PC-9 (cell line): ENCODE data around the gene LIN54. TPM values are rescaled to one million over a fixed set of nuclear protein-coding genes. Genes with fewer than 3 reads are reported as not detected.

Source experiments
- BruUV-seq: library from RNA; stranded (reverse); fragments of 400-500 nt; replicated peaks from 2 replicates; lab custom pipeline; 2021; lab: Mats Ljungman, UMichigan
- CTCF ChIA-PET: fragments of 300-600 bp; sonication (Branson Sonifier 250); formaldehyde crosslinking; loops from one replicate; lab custom pipeline; 2022; ENCODE audit warnings: antibody characterized with exemption; lab: Charles Lee
- POLR2A ChIA-PET: fragments of 300-600 bp; sonication (Branson Sonifier 250); formaldehyde crosslinking; loops from one replicate; lab custom pipeline; 2022; ENCODE audit warnings: antibody characterized with exemption; ENCODE audit not compliant: unreplicated experiment; lab: Charles Lee
- DNase-seq, 2 experiments: peaks; one replicate each; pipeline versions ENCODE4 v3.0.0 to v3.0.0-alpha.2; 2015 to 2022; ENCODE audit warnings: mixed read lengths in 1 of 2
- H2AFZ ChIP-seq: fragments of 200-600 bp; sonication (generic); 2 replicates; pipeline ENCODE4 v1.8.1; 2017; ENCODE audit warnings: antibody characterized with exemption
- H3F3A ChIP-seq: fragments of 200-600 bp; sonication (generic); 2 replicates; pipeline ENCODE4 v1.8.1; 2017; ENCODE audit warnings: antibody characterized with exemption, mild to moderate bottlenecking, low read depth; ENCODE audit not compliant: insufficient read depth
- H3K27ac ChIP-seq: fragments of 200-600 bp; sonication (generic); 2 replicates; pipeline ENCODE4 v1.6.1; 2016; ENCODE audit warnings: mixed run types
- H3K27me3 ChIP-seq: fragments of 200-600 bp; sonication (generic); 2 replicates; pipeline ENCODE4 v1.6.1; 2016; ENCODE audit warnings: low read depth, mixed run types; ENCODE audit not compliant: insufficient read depth
- H3K36me3 ChIP-seq: fragments of 200-600 bp; sonication (generic); 2 replicates; pipeline ENCODE4 v1.6.1; 2016; ENCODE audit warnings: low read depth, mixed run types
- H3K4me1 ChIP-seq: fragments of 200-600 bp; sonication (generic); replicated peaks from 2 replicates; pipeline ENCODE4 v1.6.1; 2016; ENCODE audit warnings: mixed run types; ENCODE audit not compliant: insufficient read depth
- H3K4me2 ChIP-seq: fragments of 200-600 bp; sonication (generic); 2 replicates; pipeline ENCODE4 v1.6.1; 2017; ENCODE audit warnings: mixed run types
- H3K4me3 ChIP-seq: fragments of 200-600 bp; sonication (generic); 2 replicates; pipeline ENCODE4 v1.6.1; 2016; ENCODE audit warnings: mixed run types
- H3K79me2 ChIP-seq: fragments of 200-600 bp; sonication (generic); 2 replicates; pipeline ENCODE4 v1.6.1; 2017; ENCODE audit warnings: low read depth, mixed run types
- H3K9me2 ChIP-seq: fragments of 200-600 bp; sonication (generic); 2 replicates; pipeline ENCODE4 v1.8.1; 2017; ENCODE audit warnings: mild to moderate bottlenecking; ENCODE audit not compliant: insufficient read depth
- H3K9me3 ChIP-seq: fragments of 200-600 bp; sonication (generic); 2 replicates; pipeline ENCODE4 v1.8.1; 2016; ENCODE audit warnings: low read depth; ENCODE audit not compliant: insufficient read depth
- H4K20me1 ChIP-seq: fragments of 200-600 bp; sonication (generic); 2 replicates; pipeline ENCODE4 v1.8.1; 2017; ENCODE audit not compliant: insufficient read depth
- EZH2 ChIP-seq: fragments of 200-600 bp; sonication (generic); IDR thresholded peaks from 2 replicates; pipeline ENCODE4 v1.8.0; 2017; ENCODE audit warnings: antibody characterized with exemption, low read depth
- intact Hi-C: fragments of 100-400 bp; cut with micrococcal nuclease; formaldehyde crosslinking; loops from one replicate; pipeline ENCODE4 v1.10.0; 2022; ENCODE audit not compliant: unreplicated experiment
- total RNA-seq: library from RNA; stranded (reverse); gene quantifications from 2 replicates; pipeline ENCODE4 v1.2.3, GENCODE V29; 2021
- TF ChIP-seq, protein P1 (sequence below): fragments of 200-600 bp; sonication (generic); conservative IDR thresholded peaks from 2 replicates; pipeline ENCODE4 v1.6.1; 2017; ENCODE audit warnings: mixed run types, antibody characterized with exemption, mild to moderate bottlenecking, moderate library complexity

The LIN54 gene
- total RNA-seq, 1 experiment from 2014 or later = 13.1 TPM

DNA sequence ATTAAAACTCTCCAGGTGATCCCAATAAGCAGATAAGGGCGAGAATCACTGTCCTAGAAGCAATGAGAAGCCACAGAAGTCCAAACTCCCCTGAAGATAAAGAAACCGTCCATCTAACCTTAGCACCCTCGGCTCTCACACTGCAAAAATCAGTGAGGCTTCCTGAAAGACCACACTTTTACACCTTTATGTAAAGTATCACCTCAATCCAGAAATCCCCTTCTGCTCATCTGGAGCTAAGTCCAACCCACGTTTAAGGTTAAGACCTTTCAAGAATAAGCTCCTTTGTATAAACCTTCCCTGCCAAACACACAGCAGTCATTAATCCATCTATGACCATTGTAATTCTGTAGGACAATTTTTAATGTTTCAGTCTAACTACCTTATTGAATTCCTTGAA is 41.7 kb downstream of the LIN54 start:
- Histone ChIP-seq H3K4me3 (no peak overlapping the region), H3K9me2 (no peaks in the 10 kb centered on the region), H3K79me2 (no peaks in the 10 kb centered on the region), H3K4me1 (no peaks in the 10 kb centered on the region), H2AFZ (no peak overlapping the region), H3F3A (no peaks in the 10 kb centered on the region), H3K4me2 (no peak overlapping the region), H4K20me1 (no peaks in the 10 kb centered on the region), H3K9me3 (no peaks in the 10 kb centered on the region), H3K27ac (no peak overlapping the region), H3K27me3 (no peaks in the 10 kb centered on the region), H3K36me3 (0 out of 2 replicates have a peak, but pooled peaks cover 6% of the 10 kb centered on the region)
- POLR2A ChIA-PET = no interaction called here
- no peak for TF ChIP-seq EZH2
- TF ChIP-seq, protein P1, sequence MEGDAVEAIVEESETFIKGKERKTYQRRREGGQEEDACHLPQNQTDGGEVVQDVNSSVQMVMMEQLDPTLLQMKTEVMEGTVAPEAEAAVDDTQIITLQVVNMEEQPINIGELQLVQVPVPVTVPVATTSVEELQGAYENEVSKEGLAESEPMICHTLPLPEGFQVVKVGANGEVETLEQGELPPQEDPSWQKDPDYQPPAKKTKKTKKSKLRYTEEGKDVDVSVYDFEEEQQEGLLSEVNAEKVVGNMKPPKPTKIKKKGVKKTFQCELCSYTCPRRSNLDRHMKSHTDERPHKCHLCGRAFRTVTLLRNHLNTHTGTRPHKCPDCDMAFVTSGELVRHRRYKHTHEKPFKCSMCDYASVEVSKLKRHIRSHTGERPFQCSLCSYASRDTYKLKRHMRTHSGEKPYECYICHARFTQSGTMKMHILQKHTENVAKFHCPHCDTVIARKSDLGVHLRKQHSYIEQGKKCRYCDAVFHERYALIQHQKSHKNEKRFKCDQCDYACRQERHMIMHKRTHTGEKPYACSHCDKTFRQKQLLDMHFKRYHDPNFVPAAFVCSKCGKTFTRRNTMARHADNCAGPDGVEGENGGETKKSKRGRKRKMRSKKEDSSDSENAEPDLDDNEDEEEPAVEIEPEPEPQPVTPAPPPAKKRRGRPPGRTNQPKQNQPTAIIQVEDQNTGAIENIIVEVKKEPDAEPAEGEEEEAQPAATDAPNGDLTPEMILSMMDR = no peak
- intact Hi-C loops = no loop called here
- no peak for DNase-seq
- CTCF ChIA-PET = interaction anchor here (0.6 kb wide), 1 partner anchor 44 kb away, joined by 17 read pairs; no protein-coding TSS in a partner anchor
- BruUV-seq = no TSS peak

GRCh38 chr4:82965763-82966162 is 44.9 kb downstream of the LIN54 start:
- ChIA-PET POLR2A (no interaction called here), CTCF (no interaction called here)
- no TSS peak for BruUV-seq
- H3K9me3 ChIP-seq = no peaks in the 10 kb centered on the region
- H3K79me2 ChIP-seq = no peaks in the 10 kb centered on the region
- DNase-seq = no peak
- TF ChIP-seq EZH2 = no peak
- TF ChIP-seq, protein P1 = no peak
- intact Hi-C loops = no loop called here
- no peaks in the 10 kb centered on the region for H4K20me1 ChIP-seq
- H3K27ac ChIP-seq = no peak overlapping the region
- no peaks in the 10 kb centered on the region for H3K9me2 ChIP-seq
- no peak overlapping the region for H2AFZ ChIP-seq
- H3K4me2 ChIP-seq = no peak overlapping the region
- H3K27me3 ChIP-seq = no peaks in the 10 kb centered on the region
- H3K36me3 ChIP-seq = 0 out of 2 replicates have a peak, but pooled peaks cover 6% of the 10 kb centered on the region
- H3F3A ChIP-seq = no peaks in the 10 kb centered on the region
- H3K4me3 ChIP-seq = no peak overlapping the region
- H3K4me1 ChIP-seq = no peaks in the 10 kb centered on the region

GRCh38 chr4:82957045-82957444 is 53.6 kb downstream of the LIN54 start:
- Histone ChIP-seq H2AFZ (no peak overlapping the region), H3K9me3 (no peaks in the 10 kb centered on the region), H3K36me3 (no peaks in the 10 kb centered on the region), H3K4me1 (no peaks in the 10 kb centered on the region), H3K27ac (no peak overlapping the region), H3K79me2 (no peaks in the 10 kb centered on the region), H3K4me3 (no peak overlapping the region), H3K4me2 (no peak overlapping the region), H4K20me1 (no peaks in the 10 kb centered on the region), H3F3A (no peaks in the 10 kb centered on the region), H3K27me3 (no peaks in the 10 kb centered on the region), H3K9me2 (no peaks in the 10 kb centered on the region)
- no peak for TF ChIP-seq EZH2
- TF ChIP-seq, protein P1 = no peak
- BruUV-seq = no TSS peak
- intact Hi-C loops = no loop called here
- ChIA-PET POLR2A (no interaction called here), CTCF (no interaction called here)
- no peak for DNase-seq
